GM19099 (cell line): ENCODE measurements around the gene ALDOA.

Experiments used
- POLR2A ChIP-seq: IDR thresholded peaks from 3 replicates; pipeline ENCODE4 v1.6.1; 2011; ENCODE audit warnings: low read depth; ENCODE audit not compliant: insufficient read length; ENCODE audit errors: extremely low read depth

Gene ALDOA

GRCh38 chr16:30078744-30079143 is 13.2 kb downstream of the ALDOA start:
- TF ChIP-seq POLR2A: no peak

GRCh38 chr16:30079480-30079879 is 13.9 kb downstream of the ALDOA start:
- TF ChIP-seq POLR2A: no peak

DNA sequence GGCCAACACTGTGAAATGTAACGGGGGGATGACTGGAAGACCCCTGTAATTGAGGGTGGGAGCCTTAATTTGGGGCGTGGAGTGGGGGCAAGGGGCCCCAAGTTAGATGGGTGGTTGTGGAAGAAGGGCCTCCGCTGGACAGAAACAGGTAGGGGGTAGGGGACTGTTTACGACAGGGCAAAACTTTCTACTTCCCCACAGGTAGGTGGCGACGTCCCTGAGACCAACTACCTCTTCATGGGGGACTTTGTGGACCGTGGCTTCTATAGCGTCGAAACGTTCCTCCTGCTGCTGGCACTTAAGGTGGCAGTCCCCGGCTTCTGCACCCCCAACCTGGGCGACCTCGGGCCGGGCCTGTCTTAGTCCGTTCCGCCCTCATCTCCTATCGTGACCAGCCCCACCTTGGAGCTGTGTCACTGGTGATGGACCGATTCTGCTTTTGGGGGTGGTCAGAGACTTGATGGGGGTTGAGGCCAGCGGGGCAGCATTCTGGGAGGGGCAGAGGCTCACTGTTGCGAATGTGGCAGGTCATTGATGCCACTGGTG is 17.1 kb downstream of the ALDOA start:
- no peak for TF ChIP-seq POLR2A

GRCh38 chr16:30083216-30084055 is 17.9 kb downstream of the ALDOA start:
- TF ChIP-seq POLR2A: no peak

GRCh38 chr16:30084096-30084815 is 18.7 kb downstream of the ALDOA start:
- TF ChIP-seq POLR2A: no peak

- TF ChIP-seq POLR2A: no peak
Measured at GRCh38 chr16:30084816-30085159, 19.2 kb downstream of the ALDOA start.

- no peak for TF ChIP-seq POLR2A
Measured at GRCh38 chr16:30085247-30085646, 19.7 kb downstream of the ALDOA start.

GRCh38 chr16:30085820-30086219 is 20.3 kb downstream of the ALDOA start:
- no peak for TF ChIP-seq POLR2A

- no peak for TF ChIP-seq POLR2A
Measured at GRCh38 chr16:30086291-30087140, 21.0 kb downstream of the ALDOA start.

DNA sequence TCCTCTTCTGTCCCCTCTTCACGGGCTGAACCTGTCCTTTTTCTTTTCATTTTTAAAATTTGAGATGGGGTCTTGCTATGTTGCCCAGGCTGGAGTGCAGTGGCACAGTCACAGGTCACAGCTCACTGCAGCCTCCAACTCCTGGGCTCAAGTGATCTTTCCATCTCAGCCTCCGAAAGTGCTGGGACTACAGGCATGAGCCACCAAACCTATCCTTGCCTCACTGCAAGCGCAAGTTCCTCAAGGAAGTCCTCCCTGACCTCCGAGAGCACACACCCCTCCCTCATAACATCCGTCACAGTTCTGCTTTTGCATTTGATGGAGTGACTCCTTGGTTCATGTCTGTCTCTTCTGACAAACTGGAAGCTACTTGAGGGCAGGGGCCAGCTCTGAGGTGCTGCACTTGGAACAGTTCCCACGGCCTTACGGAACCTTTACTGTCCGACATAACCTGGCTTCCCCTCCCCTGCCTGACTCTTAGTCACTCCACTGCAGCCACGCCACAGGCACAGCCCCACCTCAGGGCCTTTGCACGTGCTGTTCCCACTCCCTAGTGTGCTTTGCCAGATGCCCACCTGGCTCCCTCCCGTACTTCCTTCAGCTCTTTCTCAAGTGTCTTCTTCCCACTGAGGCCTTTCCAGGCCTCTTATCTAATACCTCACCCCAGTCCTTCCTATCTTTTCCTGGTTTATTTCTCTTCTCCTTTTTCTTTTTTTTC is 21.8 kb downstream of the ALDOA start:
- no peak for TF ChIP-seq POLR2A

DNA sequence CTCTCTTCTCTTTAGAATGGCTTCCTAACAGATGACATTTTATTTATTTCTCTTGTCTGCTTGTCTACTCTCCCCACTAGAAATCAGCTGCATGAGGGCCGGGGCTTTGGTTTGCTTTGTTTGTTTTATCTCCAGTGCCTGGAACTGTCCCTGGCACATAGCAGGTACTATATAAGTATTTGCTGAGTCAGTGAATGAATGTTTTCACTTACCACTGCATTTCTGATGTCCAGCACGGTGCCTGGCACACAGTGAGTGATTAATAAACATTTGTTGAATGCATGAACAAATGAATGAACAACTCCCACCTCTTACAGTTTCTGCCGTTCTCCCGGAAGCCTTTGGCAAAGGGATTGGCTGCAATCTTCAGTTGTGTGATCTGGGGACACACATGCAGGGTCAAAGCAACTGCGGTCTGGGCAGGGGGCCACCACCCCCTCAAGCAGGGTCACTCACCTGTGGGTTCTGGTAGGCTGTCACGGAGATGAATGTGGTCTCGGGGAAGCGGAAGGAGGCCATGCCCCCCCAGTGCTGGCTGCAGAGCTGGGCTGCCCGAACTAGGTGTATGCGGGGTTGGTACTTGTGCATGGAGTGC is 22.8 kb downstream of the ALDOA start:
- no peak for TF ChIP-seq POLR2A

- TF ChIP-seq POLR2A: no peak
Measured at GRCh38 chr16:30088832-30089624, 23.5 kb downstream of the ALDOA start.

DNA sequence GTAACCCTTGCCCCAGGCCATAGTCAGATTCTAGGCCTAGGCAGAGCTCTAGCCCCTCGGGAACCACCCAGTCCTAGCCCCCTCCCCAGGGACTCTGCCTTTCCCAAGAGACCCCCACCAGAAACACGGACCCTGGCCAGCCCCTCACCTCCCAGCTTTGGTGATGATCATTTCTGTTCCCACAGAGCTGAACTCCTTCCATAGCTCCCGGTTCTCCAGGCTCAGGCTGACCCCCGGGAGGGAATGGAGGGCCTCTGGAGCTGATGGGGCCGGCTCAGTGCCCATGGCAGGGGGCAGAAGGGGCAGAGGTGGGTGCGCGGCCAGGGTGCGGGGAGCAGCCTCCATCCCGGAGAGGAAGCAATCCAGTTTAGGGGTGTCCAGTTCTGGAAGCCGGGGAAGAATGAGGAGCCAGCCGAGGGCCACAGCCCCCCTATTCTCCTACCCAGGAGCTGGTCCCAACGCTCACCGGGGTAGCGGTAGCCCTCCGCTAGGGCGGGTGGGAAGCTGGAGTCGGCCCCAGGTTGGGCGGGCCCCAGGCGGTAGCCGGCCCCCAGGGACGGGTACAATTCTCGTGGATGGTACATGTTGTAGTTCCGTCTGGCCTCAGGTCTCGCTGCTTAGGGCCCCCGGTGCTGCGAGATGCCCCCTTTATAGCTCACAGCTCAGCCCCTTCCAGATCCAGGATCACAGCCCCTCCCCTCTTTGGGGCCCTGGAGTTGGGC is 25.2 kb downstream of the ALDOA start:
- no peak for TF ChIP-seq POLR2A
